Panc1 (cell line): ENCODE data around the gene LINC01488.

Experiments
- TF ChIP-seq, protein P1 (sequence below): fragments of 450-650 bp; IDR thresholded peaks from 2 replicates; pipeline ENCODE4 v1.5.1; 2017; ENCODE audit warnings: mild to moderate bottlenecking
- TF ChIP-seq, protein P2 (sequence below), 2 experiments: IDR thresholded peaks; 2 replicates each; pipeline ENCODE4 v1.6.1; 2011 to 2012; ENCODE audit warnings: low read depth in 2 of 2, control low read depth in 1 of 2, low read length in 1 of 2, mild to moderate bottlenecking in 1 of 2, moderate library complexity in 1 of 2; ENCODE audit not compliant: insufficient read depth in 1 of 2

DNA sequence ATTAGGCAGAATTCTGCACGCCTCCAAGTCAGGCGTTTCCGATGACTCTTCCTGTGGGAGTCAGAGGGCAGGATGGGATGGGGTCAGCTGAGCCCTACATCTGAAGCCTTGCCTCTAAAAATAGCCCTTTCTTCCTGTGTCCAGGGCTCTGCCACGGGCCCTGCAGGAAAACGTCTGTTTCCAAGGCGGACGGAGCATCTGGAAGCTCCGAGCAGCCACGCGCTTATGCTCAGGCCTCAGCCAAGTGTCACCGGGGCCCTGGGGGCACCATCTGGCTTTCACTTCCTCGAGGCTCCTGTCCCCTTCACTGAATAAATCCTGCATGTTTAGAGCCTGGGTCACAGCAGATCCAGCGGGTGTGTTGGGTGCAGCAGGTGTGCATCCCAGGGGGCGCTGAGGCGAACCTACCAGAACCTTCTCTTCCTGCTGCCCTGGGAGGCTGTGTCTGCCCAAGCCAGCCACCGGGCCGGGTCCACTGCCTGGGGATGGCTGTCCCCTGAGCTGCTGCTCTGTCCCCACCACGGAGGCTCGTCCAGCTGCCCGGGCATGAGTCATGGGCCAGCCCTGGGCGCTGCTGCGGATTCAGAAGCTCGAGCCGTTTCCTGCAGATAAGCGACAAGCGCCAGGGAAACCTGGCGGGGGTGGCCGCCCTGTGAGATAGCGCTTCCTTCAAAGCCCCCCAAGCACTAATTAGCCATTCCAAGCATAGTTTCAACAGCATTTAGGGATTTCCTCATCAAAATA, 32.0 kb upstream of the LINC01488 start:
- TF ChIP-seq, protein P1, sequence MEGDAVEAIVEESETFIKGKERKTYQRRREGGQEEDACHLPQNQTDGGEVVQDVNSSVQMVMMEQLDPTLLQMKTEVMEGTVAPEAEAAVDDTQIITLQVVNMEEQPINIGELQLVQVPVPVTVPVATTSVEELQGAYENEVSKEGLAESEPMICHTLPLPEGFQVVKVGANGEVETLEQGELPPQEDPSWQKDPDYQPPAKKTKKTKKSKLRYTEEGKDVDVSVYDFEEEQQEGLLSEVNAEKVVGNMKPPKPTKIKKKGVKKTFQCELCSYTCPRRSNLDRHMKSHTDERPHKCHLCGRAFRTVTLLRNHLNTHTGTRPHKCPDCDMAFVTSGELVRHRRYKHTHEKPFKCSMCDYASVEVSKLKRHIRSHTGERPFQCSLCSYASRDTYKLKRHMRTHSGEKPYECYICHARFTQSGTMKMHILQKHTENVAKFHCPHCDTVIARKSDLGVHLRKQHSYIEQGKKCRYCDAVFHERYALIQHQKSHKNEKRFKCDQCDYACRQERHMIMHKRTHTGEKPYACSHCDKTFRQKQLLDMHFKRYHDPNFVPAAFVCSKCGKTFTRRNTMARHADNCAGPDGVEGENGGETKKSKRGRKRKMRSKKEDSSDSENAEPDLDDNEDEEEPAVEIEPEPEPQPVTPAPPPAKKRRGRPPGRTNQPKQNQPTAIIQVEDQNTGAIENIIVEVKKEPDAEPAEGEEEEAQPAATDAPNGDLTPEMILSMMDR: no peak
- TF ChIP-seq, protein P2, sequence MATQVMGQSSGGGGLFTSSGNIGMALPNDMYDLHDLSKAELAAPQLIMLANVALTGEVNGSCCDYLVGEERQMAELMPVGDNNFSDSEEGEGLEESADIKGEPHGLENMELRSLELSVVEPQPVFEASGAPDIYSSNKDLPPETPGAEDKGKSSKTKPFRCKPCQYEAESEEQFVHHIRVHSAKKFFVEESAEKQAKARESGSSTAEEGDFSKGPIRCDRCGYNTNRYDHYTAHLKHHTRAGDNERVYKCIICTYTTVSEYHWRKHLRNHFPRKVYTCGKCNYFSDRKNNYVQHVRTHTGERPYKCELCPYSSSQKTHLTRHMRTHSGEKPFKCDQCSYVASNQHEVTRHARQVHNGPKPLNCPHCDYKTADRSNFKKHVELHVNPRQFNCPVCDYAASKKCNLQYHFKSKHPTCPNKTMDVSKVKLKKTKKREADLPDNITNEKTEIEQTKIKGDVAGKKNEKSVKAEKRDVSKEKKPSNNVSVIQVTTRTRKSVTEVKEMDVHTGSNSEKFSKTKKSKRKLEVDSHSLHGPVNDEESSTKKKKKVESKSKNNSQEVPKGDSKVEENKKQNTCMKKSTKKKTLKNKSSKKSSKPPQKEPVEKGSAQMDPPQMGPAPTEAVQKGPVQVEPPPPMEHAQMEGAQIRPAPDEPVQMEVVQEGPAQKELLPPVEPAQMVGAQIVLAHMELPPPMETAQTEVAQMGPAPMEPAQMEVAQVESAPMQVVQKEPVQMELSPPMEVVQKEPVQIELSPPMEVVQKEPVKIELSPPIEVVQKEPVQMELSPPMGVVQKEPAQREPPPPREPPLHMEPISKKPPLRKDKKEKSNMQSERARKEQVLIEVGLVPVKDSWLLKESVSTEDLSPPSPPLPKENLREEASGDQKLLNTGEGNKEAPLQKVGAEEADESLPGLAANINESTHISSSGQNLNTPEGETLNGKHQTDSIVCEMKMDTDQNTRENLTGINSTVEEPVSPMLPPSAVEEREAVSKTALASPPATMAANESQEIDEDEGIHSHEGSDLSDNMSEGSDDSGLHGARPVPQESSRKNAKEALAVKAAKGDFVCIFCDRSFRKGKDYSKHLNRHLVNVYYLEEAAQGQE (IDR thresholded peaks at IDR 0.05; ENCODE audit: insufficient read depth in 1 of 2, low read depth in 2 of 2, low read length in 1 of 2): no peak
